HepG2 (cell line): ENCODE measurements around the gene MIX23. TPM values are rescaled to one million over a fixed set of nuclear protein-coding genes. Genes with fewer than 3 reads are reported as not detected.

Source experiments
- DNMT1 ChIP-seq: sonication (generic); formaldehyde crosslinking; IDR thresholded peaks from 2 replicates; pipeline ENCODE4 v1.5.1; 2020; ENCODE audit warnings: mild to moderate bottlenecking, missing genetic modification reagents
- GABPA ChIP-seq, 2 experiments: IDR thresholded peaks; 2 replicates each; pipeline ENCODE4 v1.6.1; 2011 to 2016; ENCODE audit warnings: low read depth in 2 of 2, low read length in 1 of 2, missing biosample characterization in 1 of 2, missing genetic modification characterization in 1 of 2
- KAT7 ChIP-seq: IDR thresholded peaks from 2 replicates; pipeline ENCODE4 v1.6.1; 2018; ENCODE audit warnings: borderline replicate concordance, missing compliant biosample characterization
- NAIF1 ChIP-seq: sonication (generic); formaldehyde crosslinking; IDR thresholded peaks from 2 replicates; pipeline ENCODE4 v1.5.0; 2020; ENCODE audit warnings: mild to moderate bottlenecking, missing genetic modification reagents, borderline replicate concordance
- PAWR ChIP-seq: sonication (generic); formaldehyde crosslinking; IDR thresholded peaks from 2 replicates; pipeline ENCODE4 v1.4.0; 2020; ENCODE audit warnings: missing genetic modification reagents, mild to moderate bottlenecking, borderline replicate concordance
- SALL2 ChIP-seq: sonication (generic); formaldehyde crosslinking; IDR thresholded peaks from 2 replicates; pipeline ENCODE4 v1.8.1; 2023; ENCODE audit warnings: mild to moderate bottlenecking, missing genetic modification reagents, inconsistent platforms
- SP2 ChIP-seq: sonication (generic); formaldehyde crosslinking; IDR thresholded peaks from 2 replicates; pipeline ENCODE4 v1.5.1; 2020; ENCODE audit warnings: mild to moderate bottlenecking, missing genetic modification reagents
- SSRP1 ChIP-seq: IDR thresholded peaks from 2 replicates; pipeline ENCODE4 v1.6.1; 2016; ENCODE audit warnings: control low read depth
- ZNF468 ChIP-seq: sonication (generic); formaldehyde crosslinking; IDR thresholded peaks from 2 replicates; pipeline ENCODE4 v1.8.0; 2022; ENCODE audit warnings: mild to moderate bottlenecking, moderate library complexity, missing genetic modification reagents
- polyA plus RNA-seq, 8 experiments: library from polyadenylated mRNA; depleted of rRNA in 3 of 8; stranded (reverse) in 7 of 8; unstranded in 1 of 8; fragments of >200 nt; fragmentation: Illumina TruSeq in 4 of 8; extraction: Trizol in 4 of 8; gene quantifications; 2 replicates each; pipeline versions ENCODE4 v1.2.1 to v1.2.3, GENCODE V29; 2011 to 2016; ENCODE audit warnings: low read depth in 4 of 8, missing spikeins in 1 of 8, mixed read lengths in 1 of 8; ENCODE audit not compliant: insufficient read depth in 1 of 8
- total RNA-seq, 5 experiments: library from RNA; depleted of rRNA; stranded (reverse); fragments of >200 nt; fragmentation: Illumina TruSeq; extraction: Trizol; gene quantifications; 2 replicates each; pipeline ENCODE4 v1.2.3, GENCODE V29; 2016; ENCODE audit warnings: low read depth in 1 of 5
- TF ChIP-seq, protein P1 (sequence below): sonication (generic); formaldehyde crosslinking; IDR thresholded peaks from 2 replicates; pipeline ENCODE4 v1.4.0; 2020; ENCODE audit warnings: missing genetic modification reagents, borderline replicate concordance
- TF ChIP-seq, protein P2 (sequence below): sonication (generic); formaldehyde crosslinking; IDR thresholded peaks from 2 replicates; pipeline ENCODE4 v1.8.0; 2022; ENCODE audit warnings: missing genetic modification reagents, mild to moderate bottlenecking, inconsistent platforms, borderline replicate concordance
- TF ChIP-seq, protein P3 (sequence below): IDR thresholded peaks from 2 replicates; pipeline ENCODE4 v1.6.1; 2016; ENCODE audit warnings: low read depth, control low read depth
- TF ChIP-seq, protein P4 (sequence below): sonication (generic); formaldehyde crosslinking; IDR thresholded peaks from 2 replicates; pipeline ENCODE4 v1.4.0; 2020; ENCODE audit warnings: missing genetic modification reagents
- TF ChIP-seq, protein P5 (sequence below): sonication (generic); formaldehyde crosslinking; IDR thresholded peaks from 2 replicates; pipeline ENCODE4 v1.9.0; 2021; ENCODE audit warnings: missing genetic modification reagents, borderline replicate concordance

The MIX23 gene
- total and polyA plus RNA-seq, 2 of the 13 experiments (the other 11 are each of a cell fraction or from before 2014, with no cell fraction given), result 20.0 to 152 TPM

DNA sequence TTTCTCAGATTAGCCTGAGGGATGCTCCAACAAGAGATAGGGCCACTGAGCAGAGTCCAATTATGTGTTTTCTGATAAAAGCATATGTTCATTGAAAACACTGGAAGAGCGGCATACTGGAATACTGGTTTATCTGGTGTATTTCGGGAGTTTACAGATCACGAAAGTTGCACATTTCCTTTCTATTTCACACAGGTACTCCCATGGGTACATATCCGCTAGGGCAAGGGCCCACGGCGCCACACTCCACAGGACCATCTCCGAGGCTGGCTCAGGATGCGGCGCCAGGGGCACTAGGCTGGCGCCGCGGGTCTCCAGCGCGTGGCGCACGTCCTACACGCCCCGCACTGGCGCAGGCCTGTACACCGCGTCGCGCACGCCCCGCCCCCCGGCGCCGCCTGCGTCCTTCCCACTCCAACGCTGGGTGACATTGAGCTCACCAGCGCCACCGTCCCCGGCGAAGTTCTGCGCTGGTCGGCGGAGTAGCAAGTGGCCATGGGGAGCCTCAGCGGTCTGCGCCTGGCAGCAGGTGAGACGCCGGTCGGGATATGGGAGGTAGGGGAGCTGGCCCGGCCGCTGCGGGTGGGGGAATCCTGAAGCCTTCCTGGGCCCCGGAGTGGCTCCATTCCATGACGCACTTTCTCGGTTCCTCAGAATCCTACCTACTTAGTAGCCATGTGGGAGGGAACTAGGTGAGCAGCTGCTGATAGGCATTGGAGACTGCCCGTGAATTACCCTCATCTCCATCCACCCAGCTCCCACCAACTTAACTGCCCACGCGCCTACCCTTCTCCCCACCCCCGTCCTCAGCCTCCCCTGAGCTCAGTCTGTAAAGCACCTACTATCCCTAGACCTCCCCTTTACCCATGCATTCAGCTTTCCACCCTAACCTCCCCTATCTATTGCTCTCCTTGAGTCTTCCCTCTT lies 1.0 kb upstream of the MIX23 start, which contains the start of gene FAM162A (continued):
- TF ChIP-seq, protein P1, sequence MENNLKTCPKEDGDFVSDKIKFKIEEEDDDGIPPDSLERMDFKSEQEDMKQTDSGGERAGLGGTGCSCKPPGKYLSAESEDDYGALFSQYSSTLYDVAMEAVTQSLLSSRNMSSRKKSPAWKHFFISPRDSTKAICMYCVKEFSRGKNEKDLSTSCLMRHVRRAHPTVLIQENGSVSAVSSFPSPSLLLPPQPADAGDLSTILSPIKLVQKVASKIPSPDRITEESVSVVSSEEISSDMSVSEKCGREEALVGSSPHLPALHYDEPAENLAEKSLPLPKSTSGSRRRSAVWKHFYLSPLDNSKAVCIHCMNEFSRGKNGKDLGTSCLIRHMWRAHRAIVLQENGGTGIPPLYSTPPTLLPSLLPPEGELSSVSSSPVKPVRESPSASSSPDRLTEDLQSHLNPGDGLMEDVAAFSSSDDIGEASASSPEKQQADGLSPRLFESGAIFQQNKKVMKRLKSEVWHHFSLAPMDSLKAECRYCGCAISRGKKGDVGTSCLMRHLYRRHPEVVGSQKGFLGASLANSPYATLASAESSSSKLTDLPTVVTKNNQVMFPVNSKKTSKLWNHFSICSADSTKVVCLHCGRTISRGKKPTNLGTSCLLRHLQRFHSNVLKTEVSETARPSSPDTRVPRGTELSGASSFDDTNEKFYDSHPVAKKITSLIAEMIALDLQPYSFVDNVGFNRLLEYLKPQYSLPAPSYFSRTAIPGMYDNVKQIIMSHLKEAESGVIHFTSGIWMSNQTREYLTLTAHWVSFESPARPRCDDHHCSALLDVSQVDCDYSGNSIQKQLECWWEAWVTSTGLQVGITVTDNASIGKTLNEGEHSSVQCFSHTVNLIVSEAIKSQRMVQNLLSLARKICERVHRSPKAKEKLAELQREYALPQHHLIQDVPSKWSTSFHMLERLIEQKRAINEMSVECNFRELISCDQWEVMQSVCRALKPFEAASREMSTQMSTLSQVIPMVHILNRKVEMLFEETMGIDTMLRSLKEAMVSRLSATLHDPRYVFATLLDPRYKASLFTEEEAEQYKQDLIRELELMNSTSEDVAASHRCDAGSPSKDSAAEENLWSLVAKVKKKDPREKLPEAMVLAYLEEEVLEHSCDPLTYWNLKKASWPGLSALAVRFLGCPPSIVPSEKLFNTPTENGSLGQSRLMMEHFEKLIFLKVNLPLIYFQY (CRISPR knock-in tag), result no peak; the same call in 1 of the 2 replicates
- TF ChIP-seq SSRP1 (no peak), SP2 (no peak), ZNF468 (CRISPR knock-in tag) (no peak), SALL2 (CRISPR knock-in tag) (peak; percentile 77), GABPA (IDR thresholded peaks at IDR 0.05; ENCODE audit: low read depth, low read length) (no peak), GABPA (CRISPR knock-in tag; IDR thresholded peaks at IDR 0.05; ENCODE audit: low read depth) (0 out of 2 replicates have a peak, but pooled peaks have one; percentile 18), NAIF1 (no peak), PAWR (CRISPR knock-in tag) (no peak; the same call in 1 of the 2 replicates), KAT7 (CRISPR knock-in tag) (peak; percentile 100), DNMT1 (CRISPR knock-in tag) (peak; percentile 72; the same call in 1 of the 2 replicates)
- TF ChIP-seq, protein P2, sequence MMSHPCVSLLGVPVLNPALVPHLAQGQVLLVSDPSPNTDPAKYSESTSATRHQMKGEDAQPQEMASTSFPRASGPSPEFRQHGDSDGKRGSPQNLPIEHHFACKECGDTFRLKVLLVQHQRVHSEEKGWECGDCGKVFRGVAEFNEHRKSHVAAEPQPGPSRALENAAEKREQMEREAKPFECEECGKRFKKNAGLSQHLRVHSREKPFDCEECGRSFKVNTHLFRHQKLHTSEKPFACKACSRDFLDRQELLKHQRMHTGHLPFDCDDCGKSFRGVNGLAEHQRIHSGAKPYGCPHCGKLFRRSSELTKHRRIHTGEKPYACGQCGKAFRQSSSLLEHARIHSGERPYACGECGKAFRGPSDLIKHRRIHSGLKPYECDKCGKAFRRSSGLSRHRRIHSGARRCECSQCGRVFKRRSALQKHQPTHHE (CRISPR knock-in tag), result 0 out of 2 replicates have a peak, but pooled peaks have one; percentile 64
- TF ChIP-seq, protein P3, sequence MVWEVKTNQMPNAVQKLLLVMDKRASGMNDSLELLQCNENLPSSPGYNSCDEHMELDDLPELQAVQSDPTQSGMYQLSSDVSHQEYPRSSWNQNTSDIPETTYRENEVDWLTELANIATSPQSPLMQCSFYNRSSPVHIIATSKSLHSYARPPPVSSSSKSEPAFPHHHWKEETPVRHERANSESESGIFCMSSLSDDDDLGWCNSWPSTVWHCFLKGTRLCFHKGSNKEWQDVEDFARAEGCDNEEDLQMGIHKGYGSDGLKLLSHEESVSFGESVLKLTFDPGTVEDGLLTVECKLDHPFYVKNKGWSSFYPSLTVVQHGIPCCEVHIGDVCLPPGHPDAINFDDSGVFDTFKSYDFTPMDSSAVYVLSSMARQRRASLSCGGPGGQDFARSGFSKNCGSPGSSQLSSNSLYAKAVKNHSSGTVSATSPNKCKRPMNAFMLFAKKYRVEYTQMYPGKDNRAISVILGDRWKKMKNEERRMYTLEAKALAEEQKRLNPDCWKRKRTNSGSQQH (CRISPR knock-in tag), result peak; percentile 81; the same call in 1 of the 2 replicates
- TF ChIP-seq, protein P4, sequence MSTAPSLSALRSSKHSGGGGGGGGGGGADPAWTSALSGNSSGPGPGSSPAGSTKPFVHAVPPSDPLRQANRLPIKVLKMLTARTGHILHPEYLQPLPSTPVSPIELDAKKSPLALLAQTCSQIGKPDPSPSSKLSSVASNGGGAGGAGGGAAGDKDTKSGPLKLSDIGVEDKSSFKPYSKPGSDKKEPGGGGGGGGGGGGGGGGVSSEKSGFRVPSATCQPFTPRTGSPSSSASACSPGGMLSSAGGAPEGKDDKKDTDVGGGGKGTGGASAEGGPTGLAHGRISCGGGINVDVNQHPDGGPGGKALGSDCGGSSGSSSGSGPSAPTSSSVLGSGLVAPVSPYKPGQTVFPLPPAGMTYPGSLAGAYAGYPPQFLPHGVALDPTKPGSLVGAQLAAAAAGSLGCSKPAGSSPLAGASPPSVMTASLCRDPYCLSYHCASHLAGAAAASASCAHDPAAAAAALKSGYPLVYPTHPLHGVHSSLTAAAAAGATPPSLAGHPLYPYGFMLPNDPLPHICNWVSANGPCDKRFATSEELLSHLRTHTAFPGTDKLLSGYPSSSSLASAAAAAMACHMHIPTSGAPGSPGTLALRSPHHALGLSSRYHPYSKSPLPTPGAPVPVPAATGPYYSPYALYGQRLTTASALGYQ (CRISPR knock-in tag), result no peak
- TF ChIP-seq, protein P5, sequence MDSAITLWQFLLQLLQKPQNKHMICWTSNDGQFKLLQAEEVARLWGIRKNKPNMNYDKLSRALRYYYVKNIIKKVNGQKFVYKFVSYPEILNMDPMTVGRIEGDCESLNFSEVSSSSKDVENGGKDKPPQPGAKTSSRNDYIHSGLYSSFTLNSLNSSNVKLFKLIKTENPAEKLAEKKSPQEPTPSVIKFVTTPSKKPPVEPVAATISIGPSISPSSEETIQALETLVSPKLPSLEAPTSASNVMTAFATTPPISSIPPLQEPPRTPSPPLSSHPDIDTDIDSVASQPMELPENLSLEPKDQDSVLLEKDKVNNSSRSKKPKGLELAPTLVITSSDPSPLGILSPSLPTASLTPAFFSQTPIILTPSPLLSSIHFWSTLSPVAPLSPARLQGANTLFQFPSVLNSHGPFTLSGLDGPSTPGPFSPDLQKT, result no peak
